ENCODE results near the gene TMEM41B.
A peak's percentile ranks its signal among the peaks of the same experiment; 100 is the strongest.

The TMEM41B gene

GRCh38 chr11:9310485-9311090 is 3.8 kb downstream of the TMEM41B start:
- no peak for DNase-seq (ENCODE audit: low read depth in 4 of 4, low spot score in 1 of 4)

- DNase-seq (ENCODE audit: low read depth in 4 of 4, low spot score in 1 of 4) = no peak
Observed at GRCh38 chr11:9304178-9304577, 10.2 kb downstream of the TMEM41B start.

GRCh38 chr11:9302448-9302847 is 11.9 kb downstream of the TMEM41B start:
- DNase-seq (ENCODE audit: low read depth in 4 of 4, low spot score in 1 of 4) = no peak

DNA sequence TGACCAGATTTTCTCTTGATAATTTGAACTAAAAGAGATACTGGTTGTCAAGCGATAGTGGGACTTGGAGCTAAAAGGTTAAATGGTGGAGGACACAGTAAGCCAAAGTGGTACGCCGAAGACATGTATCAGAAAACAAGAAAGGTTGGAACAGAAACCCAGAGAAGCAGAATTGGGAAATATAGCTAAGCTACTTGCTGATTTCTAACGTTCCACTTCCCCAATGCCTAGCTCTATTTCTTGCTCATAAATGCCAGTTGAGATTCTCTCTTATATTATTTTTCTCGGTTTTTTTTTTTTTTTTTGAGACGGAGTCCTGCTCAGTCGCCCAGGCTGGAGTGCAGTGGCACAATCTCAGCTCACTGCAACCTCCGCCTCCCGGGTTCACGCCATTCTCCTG is 12.7 kb downstream of the TMEM41B start:
- no peak for DNase-seq (ENCODE audit: low read depth in 4 of 4, low spot score in 1 of 4)

DNA sequence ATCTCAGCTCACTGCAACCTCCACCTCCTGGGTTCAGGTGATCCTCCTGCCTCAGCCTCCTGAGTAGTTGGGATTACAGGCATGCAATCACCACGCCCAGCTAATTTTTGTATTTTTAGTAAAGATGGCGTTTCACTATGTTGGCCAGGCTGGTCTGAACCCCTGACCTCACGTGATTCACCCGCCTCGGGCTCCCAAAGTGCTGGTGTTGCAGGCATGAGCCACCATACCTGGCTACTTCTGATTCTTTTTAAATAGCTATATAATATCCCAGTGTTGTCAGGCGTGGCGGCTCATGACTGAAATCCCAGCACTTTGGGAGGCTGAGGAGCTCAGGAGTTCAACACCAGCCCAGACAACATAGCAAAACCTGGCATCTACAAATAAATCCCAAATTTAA is 20.7 kb downstream of the TMEM41B start:
- DNase-seq (ENCODE audit: low read depth in 4 of 4, low spot score in 1 of 4) = no peak

DNA sequence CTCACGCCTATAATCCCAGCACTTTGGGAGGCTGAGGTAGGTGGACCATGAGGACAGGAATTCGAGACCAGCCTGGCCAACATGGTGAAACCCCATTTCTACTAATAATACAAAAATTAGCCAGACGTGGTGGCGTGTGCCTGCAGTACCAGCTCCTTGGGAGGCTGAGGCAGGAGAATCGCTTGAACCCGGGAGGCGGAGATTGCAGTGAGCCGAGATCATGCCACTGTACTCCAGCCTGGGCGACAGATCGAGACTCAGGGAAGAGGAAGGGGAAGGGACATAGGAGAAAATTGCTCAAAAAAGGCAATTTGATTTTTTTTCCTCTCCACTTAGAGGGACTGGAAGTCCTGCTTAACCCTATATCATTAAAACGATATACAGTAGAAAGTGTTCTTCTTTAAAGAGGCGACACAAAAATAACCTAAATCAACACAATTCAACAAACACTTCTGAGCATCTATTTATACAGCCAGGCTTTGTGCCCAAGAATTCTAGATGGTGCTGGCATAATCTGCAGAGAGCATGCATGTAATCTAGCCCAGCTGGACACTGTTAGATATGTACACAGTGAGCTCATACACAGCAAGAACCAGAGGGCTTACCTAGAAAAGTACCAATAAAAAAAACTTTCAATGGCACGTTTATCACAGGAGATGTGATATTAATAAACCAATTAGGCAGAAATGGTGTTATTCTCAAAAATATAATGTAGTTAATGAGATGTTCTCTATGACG is 28.4 kb downstream of the TMEM41B start:
- DNase-seq (ENCODE audit: low read depth in 4 of 4, low spot score in 1 of 4) = no peak

- peak in 3 of 4 experiments; percentile 28 to 38 (median 31) for DNase-seq (ENCODE audit: low read depth in 4 of 4, low spot score in 1 of 4)
Observed at GRCh38 chr11:9280655-9281301, 33.6 kb downstream of the TMEM41B start.

DNA sequence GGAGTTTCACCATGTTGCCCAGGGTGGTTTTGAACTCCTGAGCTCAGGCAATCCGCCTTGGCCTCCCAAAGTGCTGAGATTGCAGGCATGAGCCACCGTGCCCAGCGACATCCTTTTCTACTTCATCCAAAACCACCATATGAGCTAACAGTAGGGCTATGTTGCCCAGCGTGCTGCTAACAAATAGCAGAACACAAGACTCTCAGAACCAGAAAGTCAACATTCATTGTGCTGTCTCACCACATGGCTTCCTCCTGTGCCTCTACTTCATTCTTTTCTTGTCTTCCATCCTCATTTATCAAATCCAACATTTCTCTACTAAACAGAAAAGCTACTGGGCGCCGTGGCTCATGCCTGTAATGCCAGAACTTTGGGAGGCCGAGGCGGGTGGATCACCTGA is 37.2 kb downstream of the TMEM41B start:
- no peak for DNase-seq (ENCODE audit: low read depth in 4 of 4, low spot score in 1 of 4)

DNA sequence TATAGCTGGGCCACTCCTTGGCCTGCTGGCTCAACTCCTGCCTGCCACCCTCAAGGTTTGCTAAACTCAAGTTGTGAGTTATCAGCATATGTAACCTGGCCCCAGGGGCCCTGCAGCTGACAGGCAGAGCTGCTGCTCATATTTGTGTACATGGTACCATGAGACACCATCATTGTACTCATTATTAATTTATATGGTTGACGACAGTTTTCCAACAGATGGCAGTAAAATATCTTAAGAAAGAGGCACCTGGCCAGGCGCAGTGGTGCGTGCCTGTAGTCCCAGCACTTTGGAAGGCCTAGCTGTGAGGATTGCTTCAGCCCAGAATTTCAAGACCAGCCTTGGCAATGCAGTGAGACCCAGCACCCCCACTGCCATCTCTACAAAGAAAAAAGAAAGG is 37.8 kb downstream of the TMEM41B start:
- no peak for DNase-seq (ENCODE audit: low read depth in 4 of 4, low spot score in 1 of 4)

GRCh38 chr11:9274499-9275258 is 39.7 kb downstream of the TMEM41B start:
- DNase-seq (ENCODE audit: low read depth in 4 of 4, low spot score in 1 of 4) = no peak

DNA sequence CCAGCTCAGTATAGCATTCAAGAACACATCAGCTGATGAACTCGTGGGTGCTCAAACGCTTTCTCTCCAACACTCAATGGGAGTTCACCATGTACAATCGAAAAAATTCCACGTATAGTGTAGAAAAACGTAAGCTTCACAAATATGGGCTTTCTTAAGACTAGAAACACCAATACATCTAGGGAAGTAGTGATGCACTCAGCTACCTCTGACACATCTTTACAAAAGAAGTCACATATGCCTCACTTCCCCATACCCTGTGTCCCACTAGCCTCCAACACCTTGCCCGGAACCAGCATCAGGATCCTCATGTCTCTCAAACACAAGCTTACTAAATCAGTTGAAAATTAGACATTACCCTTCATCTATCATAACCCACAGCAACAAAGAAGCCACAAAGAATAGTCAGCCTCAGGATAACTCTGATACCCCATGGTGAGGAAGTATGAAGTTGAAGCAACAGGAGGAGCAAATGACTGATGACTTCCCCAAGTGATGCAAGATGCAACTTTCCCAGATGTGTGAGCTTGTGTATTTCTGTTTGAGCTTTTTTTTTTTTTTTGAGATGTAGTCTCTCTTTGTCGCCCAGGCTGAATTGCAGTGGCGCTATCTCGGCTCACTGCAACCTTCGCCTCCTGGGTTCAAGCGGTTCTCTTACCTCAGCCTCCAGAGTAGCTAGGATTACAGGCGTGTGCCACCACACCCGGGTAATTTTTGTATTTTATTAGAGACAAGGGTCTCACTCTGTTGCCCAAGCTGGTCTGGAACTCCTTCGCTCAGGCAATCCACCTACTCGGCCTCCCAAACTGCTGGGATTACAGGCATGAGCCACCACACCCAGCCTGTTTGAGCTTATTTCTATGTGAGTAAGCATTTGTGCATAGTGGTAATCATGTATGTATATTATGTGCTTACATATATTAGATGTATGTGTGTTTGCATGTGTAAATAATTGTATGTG is 40.7 kb downstream of the TMEM41B start:
- no peak for DNase-seq (ENCODE audit: low read depth in 4 of 4, low spot score in 1 of 4)

DNA sequence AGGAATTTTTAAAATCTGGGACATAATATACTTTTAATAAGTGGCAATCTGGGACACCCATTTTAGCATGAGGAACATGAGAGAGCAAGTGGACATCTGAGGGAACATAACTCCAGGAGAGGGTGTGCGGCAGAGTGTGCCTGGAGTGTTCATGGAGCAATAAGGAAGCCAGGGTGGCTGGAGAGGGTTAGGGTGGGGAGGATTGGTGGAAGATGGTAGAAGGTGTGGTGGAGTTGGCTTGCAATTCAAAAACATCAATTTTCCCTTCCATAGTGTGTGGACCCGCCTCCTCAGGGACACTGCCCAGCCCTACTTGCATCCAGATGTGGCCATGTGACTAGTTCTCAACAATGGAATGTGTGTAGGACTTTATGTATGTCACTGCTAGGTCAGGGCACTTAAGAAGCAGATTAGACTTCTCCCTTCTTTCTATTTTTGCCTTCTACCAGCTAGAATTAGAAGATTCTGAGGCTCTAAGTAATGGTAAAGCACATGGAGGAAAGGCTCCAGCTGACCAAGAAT is 44.8 kb downstream of the TMEM41B start:
- no peak for DNase-seq (ENCODE audit: low read depth in 4 of 4, low spot score in 1 of 4)

- DNase-seq (ENCODE audit: low read depth in 4 of 4, low spot score in 1 of 4) = no peak
Observed at GRCh38 chr11:9267680-9268079, 46.7 kb downstream of the TMEM41B start.

DNA sequence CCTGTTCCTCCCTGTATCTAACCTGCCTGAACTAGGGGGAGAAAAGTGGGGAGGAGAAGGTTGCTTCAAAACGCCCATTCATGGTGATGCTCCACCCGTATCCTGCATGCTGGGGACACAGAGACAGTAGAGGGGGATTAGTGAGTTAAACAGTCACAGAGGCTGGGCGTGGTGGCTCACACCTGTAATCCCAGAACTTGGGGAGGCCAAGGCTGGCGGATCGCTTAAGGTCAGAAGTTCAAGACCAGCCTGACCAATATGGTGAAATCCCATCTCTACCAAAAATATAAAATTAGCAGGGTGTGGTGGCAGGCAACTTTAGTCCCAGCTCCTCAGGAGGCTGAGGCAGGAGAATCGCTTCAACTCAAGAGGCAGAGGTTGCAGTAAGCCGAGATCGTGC is 47.5 kb downstream of the TMEM41B start:
- DNase-seq (ENCODE audit: low read depth in 4 of 4, low spot score in 1 of 4) = no peak

GRCh38 chr11:9266132-9266736 is 48.2 kb downstream of the TMEM41B start:
- DNase-seq (ENCODE audit: low read depth in 4 of 4, low spot score in 1 of 4) = no peak

- peak in 2 of 4 experiments; percentile 21 to 45 for DNase-seq (ENCODE audit: low read depth in 4 of 4, low spot score in 1 of 4)
Observed at GRCh38 chr11:9265211-9266131, 48.9 kb downstream of the TMEM41B start, which contains the start of gene DENND5A. DENND5A (minus strand) TSS chr11:9265350; CDS start chr11:9265069, 281 bp downstream.

DNA sequence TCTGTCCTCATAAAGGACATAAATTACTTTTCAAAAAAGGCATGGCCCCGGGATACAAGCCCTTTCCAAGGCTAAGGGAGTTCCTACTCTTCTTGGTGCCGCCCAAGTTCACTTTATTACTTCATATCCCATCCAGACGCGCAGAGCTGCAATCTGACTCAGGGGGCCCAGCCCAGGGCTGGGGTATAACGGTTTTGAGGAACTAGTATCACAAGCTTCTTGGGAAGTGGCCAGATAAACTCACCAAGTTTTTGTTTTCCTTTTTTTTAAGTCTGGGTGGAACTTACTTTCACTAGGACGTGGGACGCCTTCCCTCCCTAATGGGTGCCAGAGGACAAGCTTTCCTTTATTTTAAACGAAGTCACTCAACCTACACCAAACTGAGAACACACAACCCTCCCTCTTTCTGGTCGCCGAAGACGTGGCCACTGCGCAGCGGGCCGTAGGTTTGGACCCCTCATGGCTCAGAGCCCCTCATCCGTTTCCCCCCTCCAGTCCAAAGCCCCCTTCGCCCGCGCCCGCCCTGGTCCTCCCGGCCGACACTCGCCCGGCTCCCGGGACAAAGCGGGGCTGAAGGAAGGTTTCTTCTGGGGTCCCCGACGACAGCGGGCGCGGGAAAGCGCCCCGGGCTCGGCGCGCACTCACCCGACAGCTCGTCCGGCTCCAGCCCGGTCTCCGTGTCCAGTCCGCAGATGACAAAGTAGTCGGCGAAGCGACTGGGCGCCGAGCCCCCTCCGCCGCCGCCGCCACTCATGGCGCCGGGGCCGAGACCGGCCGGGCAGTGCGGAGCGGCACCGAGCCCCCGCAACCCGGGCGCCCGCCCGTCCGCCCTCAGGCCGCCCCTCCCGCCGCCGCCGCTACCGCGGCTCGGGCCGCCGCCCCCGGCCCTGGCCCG is 49.8 kb downstream of the TMEM41B start:
- DNase-seq (ENCODE audit: low read depth in 4 of 4, low spot score in 1 of 4) = peak in 1 of 4 experiments; percentile 33

Measured in stimulated activated CD4-positive, alpha-beta T cell treated with anti-CD3 and anti-CD28 coated beads, Interleukin-1b, Interleukin-23, amount 100 ng/mL, for 24 hours (primary cell).